ENCODE results near the gene UBE2L5.

The UBE2L5 gene

DNA sequence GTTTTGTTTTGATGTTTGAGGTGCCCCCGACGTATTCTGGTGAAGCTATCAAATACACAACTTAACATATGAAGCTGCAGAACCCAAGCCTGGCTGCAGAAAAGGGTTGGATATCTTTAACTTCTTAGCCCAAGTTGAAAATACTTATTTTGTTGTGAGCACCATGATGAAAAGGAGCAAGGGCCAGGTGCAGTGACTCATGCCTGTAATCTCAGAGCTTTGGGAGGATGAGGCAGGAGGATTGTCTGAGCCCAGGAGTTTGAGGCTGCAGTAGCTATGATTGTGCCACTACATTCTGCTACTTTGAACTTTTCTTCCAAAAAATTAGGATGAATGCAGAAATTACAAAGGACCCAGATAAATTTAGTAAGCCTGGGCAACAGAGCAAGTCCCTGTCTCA, 44.1 kb upstream of the UBE2L5 start:
- no peaks in the 10 kb centered on the region for H3K27me3 ChIP-seq (ENCODE audit: insufficient read depth, low read depth, severe bottlenecking)
- DNase-seq, result no peak
- H3K9me3 ChIP-seq (ENCODE audit: severe bottlenecking), result no peaks in the 10 kb centered on the region
- no peaks in the 10 kb centered on the region for H3K36me3 ChIP-seq
- TF ChIP-seq, protein P1, sequence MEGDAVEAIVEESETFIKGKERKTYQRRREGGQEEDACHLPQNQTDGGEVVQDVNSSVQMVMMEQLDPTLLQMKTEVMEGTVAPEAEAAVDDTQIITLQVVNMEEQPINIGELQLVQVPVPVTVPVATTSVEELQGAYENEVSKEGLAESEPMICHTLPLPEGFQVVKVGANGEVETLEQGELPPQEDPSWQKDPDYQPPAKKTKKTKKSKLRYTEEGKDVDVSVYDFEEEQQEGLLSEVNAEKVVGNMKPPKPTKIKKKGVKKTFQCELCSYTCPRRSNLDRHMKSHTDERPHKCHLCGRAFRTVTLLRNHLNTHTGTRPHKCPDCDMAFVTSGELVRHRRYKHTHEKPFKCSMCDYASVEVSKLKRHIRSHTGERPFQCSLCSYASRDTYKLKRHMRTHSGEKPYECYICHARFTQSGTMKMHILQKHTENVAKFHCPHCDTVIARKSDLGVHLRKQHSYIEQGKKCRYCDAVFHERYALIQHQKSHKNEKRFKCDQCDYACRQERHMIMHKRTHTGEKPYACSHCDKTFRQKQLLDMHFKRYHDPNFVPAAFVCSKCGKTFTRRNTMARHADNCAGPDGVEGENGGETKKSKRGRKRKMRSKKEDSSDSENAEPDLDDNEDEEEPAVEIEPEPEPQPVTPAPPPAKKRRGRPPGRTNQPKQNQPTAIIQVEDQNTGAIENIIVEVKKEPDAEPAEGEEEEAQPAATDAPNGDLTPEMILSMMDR (IDR thresholded peaks at IDR 0.05; ENCODE audit: low read depth, low read length), result no peak
- H3K27ac ChIP-seq, result no peak overlapping the region
- no peak overlapping the region for H3K4me3 ChIP-seq (ENCODE audit: low read depth, low read length)

DNA sequence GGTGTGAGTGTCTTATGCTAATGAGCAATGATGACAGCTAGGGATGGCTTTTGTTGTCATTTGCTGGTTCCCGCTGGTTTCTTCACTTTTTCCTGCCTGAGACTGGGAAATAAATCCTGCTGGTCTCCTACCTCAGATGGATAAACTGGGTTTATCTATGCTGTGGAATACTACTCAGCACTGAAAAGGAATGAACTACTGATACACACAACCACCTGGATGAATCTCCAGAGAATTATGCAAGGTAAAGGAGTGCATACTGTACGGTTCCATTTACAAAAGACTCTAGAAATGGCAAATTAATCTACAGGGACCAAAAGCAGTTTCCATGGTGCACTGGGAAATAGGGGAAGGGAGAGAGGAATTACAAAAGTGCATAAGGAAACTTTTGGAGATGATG, 41.2 kb upstream of the UBE2L5 start:
- H3K9me3 ChIP-seq (ENCODE audit: severe bottlenecking), result no peaks in the 10 kb centered on the region
- TF ChIP-seq, protein P1 (IDR thresholded peaks at IDR 0.05; ENCODE audit: low read depth, low read length), result no peak
- no peak for DNase-seq
- H3K27me3 ChIP-seq (ENCODE audit: insufficient read depth, low read depth, severe bottlenecking), result no peaks in the 10 kb centered on the region
- no peak overlapping the region for H3K4me3 ChIP-seq (ENCODE audit: low read depth, low read length)
- H3K27ac ChIP-seq, result no peak overlapping the region
- no peaks in the 10 kb centered on the region for H3K36me3 ChIP-seq

DNA sequence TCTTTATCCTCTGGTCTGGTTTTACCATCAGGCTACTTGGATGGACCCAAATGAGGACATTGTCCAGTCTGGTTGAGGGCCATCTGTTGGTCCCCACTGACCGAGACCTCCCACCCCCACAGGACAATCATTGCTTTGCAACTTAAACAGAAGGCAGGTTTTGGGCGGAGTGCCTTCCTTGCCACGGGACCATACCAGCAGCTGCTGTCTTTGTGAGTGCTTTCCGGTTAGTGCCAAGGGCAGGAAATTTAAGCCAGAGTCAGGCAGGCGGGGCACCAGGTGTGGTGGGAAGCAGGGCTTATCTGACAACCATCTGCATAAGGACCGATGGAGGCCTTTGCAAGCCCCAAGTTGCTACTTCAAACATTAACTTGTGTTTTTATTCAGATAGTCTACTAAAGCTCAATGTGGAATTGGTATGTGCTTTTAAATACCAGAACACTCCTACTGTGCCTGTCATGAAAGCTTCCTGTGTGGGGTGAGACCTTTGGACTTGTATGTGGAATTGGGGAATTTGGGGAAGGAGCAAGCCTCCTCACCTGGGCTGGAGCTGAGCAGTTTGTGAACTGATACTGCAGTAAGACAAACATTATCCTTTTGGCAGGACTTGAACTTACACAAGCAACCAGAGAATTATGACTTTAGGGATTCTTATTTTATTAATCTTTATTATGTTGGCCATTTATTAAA, 39.3 kb upstream of the UBE2L5 start:
- no peaks in the 10 kb centered on the region for H3K9me3 ChIP-seq (ENCODE audit: severe bottlenecking)
- TF ChIP-seq, protein P1 (IDR thresholded peaks at IDR 0.05; ENCODE audit: low read depth, low read length), result no peak
- H3K36me3 ChIP-seq, result no peaks in the 10 kb centered on the region
- no peak overlapping the region for H3K27ac ChIP-seq
- no peaks in the 10 kb centered on the region for H3K27me3 ChIP-seq (ENCODE audit: insufficient read depth, low read depth, severe bottlenecking)
- no peak overlapping the region for H3K4me3 ChIP-seq (ENCODE audit: low read depth, low read length)
- no peak for DNase-seq

DNA sequence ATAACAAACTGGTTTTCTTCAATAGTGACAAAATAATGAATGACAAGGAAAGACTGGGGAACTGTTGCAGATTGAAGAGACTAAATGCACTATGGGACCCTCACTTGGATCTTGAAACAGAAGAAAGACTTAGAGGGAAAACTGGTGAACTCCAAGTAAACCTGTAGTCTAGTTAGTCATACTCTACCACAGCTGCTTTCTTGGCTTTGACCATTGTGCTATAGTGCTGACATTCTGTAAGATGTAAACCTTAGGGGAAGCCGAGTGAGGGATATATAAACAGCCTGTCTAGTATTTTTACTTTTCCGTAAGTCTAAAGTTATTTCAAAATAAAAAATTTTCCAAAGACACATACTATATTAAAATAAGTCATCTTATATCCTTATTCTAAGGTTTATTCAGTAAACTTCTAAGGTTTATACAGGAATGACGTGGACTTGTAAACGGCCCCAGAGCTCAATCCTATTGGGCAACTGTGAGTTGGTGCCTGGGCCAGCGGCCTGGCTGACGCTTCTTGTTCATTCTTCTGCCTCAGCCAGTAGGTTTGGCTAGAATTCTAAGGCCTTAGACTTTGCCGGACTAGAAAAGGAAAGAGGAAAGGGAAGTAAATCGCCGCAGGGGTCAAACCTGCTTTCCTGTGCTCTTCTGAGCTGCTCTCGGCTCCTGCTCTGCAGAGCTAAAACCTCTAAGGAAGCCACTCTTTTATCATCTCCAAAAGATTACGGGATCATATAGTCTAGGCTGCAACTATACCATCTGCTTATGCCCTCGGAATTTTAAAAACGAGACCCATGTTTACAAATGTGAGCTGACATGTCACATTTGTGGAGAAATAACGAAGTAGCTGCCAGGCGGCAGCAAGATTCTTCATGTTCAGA, 33.6 kb upstream of the UBE2L5 start:
- Histone ChIP-seq H3K4me3 (ENCODE audit: low read depth, low read length) (no peak overlapping the region), H3K9me3 (ENCODE audit: severe bottlenecking) (no peaks in the 10 kb centered on the region), H3K27me3 (ENCODE audit: insufficient read depth, low read depth, severe bottlenecking) (no peaks in the 10 kb centered on the region), H3K27ac (no peak overlapping the region), H3K36me3 (no peaks in the 10 kb centered on the region)
- TF ChIP-seq, protein P1 (IDR thresholded peaks at IDR 0.05; ENCODE audit: low read depth, low read length), result no peak
- DNase-seq, result no peak

DNA sequence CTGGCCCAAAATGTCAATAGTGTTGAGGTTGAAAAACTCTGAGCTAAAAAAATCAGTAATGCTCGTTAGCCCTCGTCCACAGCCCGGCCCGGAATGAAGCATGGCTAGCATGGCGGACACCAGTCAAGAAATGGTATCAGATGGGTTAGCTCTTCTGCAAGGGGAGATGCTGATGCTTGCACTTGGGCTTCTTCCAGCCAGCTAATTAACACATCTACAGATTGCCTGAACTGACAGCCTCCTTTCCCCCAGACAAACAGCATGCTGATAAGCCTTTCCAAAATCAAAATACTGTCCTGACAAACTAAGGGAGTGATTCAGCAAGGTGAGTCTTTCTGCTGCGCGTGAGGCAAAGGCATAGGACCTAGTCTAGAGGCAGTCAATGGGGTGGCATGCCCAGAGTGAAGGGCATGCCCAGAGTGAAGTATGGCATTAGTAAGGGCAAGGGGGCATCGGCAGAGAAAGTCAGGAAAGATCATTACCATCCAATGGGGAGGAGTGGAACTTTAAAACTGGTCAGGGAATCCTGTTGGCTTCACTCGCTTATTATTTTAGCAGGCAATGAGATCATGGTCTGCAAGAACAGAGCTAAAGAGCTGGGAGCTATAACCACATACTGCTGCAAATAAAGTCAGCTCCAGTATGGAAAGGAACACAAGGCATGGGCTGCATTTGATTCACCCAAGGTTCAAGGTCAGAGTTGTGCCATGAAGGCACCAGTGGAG, 30.2 kb upstream of the UBE2L5 start:
- no peak overlapping the region for H3K27ac ChIP-seq
- DNase-seq, result no peak
- H3K36me3 ChIP-seq, result no peaks in the 10 kb centered on the region
- TF ChIP-seq, protein P1 (IDR thresholded peaks at IDR 0.05; ENCODE audit: low read depth, low read length), result no peak
- no peaks in the 10 kb centered on the region for H3K27me3 ChIP-seq (ENCODE audit: insufficient read depth, low read depth, severe bottlenecking)
- no peaks in the 10 kb centered on the region for H3K9me3 ChIP-seq (ENCODE audit: severe bottlenecking)
- no peak overlapping the region for H3K4me3 ChIP-seq (ENCODE audit: low read depth, low read length)
